Stimulated activated CD4-positive, alpha-beta T cell treated with anti-CD3 and anti-CD28 coated beads, TNF-alpha, amount 100 ng/mL, for 24 hours (primary cell): ENCODE measurements around the gene B3GNT8.
A peak's percentile ranks its signal among the peaks of the same experiment; 100 is the strongest.
"Not testable (repeated sequence)": the region's sequence is repeated elsewhere in the genome, so short reads cannot be mapped to it uniquely, and the experiment has no call there.

Experiments
- DNase-seq, 3 experiments: peaks; one replicate each; pipeline ENCODE4 v3.0.0-alpha.2; 2020; ENCODE audit warnings: low read depth in 3 of 3

Gene B3GNT8

GRCh38 chr19:41436674-41436951, 9.4 kb upstream of the B3GNT8 start:
- no peak for DNase-seq

- no peak for DNase-seq
Measured at GRCh38 chr19:41435936-41436673, 8.9 kb upstream of the B3GNT8 start.

DNA sequence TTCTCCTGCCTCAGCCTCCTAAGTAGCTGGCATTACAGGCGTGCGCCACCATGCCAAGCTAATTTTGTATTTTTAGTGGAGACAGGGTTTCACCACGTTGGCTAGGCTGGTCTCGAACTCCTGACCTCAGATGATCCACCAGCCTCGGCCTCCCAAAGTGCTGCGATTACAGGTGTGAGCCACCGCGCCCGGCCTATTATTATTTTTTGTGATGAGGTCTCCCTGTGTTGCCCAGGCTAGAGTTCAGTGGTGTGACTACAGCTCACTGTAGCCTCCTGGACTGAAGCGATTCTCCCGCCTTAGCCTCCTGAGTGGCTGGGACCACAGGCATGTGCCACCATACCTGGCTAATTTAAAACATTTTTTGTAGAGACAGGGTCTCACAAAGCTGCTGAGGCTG, 8.2 kb upstream of the B3GNT8 start:
- not testable (repeated sequence) for DNase-seq

- DNase-seq: no peak
Measured at GRCh38 chr19:41434450-41434849, 7.3 kb upstream of the B3GNT8 start.

GRCh38 chr19:41433171-41433570, 6.0 kb upstream of the B3GNT8 start:
- DNase-seq: no peak

DNA sequence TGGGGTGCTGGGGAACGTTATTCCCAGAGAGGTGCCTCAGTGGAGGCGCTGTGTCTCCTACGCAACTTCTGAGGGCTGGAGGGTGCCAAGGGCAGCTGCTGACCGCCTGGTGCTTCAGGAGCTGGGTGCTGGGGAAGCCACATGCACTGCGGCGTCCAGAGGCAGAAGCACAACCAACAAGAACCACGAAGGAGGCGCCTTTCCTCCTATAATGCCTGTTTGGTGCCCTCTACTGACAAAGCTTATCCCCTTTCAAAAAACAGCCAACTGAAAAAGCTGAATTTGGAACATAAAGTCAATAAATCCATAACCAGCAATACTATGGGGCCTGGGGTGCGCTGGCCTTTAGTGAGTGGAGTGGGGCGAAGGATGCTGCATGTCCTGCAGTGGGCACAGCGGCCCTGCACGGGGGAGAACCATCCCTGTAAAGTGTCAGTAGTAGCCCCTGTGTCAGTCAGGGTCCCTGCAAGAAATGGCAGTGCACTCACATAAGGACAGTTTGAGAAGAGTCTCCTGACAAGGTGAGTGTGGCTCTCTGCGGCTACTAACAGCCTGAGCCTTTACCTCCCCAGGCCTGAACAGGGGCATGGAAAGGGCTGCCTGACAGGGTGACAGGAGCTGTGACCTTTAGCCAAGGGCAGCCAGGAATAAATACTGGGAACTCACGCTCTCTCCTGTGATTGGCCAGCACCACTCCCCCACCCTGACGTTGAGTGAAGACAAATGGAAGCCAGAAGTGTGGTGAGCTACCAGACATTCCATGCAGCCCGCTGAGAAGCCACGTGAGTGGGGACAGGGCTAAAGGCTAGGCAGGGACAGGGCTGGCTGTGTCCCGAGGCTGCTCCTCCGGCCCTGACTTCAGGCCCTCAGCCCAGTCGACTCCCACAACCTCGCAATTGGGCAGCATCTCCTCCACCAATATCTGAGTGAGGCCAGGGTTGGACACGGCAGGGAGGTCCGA, 4.5 kb upstream of the B3GNT8 start:
- no peak for DNase-seq

DNA sequence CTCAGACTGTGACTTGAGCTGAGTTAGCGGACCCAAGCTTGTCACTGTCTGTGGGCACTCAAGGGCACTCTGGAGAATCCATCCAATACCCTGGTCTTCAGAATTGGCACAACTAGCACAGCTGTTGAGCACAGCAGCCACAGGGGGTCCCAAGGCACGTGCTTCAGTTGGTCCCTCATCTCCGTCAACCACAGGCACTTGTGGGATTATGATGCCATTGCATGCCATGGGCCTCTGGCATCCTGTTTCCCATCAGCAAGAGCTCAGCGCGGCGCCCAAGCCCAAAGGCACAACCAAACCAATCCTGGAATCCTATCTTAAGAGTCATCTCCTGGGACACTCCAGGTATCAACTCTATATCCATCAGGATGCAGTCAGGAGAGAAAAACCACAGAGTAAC, 3.7 kb upstream of the B3GNT8 start:
- no peak for DNase-seq

- DNase-seq: no peak
Measured at GRCh38 chr19:41428481-41428859, 1.3 kb upstream of the B3GNT8 start.

GRCh38 chr19:41427647-41428480, 690 bp upstream of the B3GNT8 start:
- peak in 1 of 3 experiments; percentile 19 for DNase-seq

- no peak for DNase-seq
Measured at GRCh38 chr19:41426116-41426841, 895 bp downstream of the B3GNT8 start.

- no peak for DNase-seq
Measured at GRCh38 chr19:41425174-41426115, 1.7 kb downstream of the B3GNT8 start.

- no peak for DNase-seq
Measured at GRCh38 chr19:41424335-41425173, 2.6 kb downstream of the B3GNT8 start.

GRCh38 chr19:41422955-41423354, 4.2 kb downstream of the B3GNT8 start:
- no peak for DNase-seq

GRCh38 chr19:41422456-41422855, 4.7 kb downstream of the B3GNT8 start:
- DNase-seq: no peak

GRCh38 chr19:41421973-41422372, 5.2 kb downstream of the B3GNT8 start:
- no peak for DNase-seq

- DNase-seq: no peak
Measured at GRCh38 chr19:41421314-41421713, 5.9 kb downstream of the B3GNT8 start.

DNA sequence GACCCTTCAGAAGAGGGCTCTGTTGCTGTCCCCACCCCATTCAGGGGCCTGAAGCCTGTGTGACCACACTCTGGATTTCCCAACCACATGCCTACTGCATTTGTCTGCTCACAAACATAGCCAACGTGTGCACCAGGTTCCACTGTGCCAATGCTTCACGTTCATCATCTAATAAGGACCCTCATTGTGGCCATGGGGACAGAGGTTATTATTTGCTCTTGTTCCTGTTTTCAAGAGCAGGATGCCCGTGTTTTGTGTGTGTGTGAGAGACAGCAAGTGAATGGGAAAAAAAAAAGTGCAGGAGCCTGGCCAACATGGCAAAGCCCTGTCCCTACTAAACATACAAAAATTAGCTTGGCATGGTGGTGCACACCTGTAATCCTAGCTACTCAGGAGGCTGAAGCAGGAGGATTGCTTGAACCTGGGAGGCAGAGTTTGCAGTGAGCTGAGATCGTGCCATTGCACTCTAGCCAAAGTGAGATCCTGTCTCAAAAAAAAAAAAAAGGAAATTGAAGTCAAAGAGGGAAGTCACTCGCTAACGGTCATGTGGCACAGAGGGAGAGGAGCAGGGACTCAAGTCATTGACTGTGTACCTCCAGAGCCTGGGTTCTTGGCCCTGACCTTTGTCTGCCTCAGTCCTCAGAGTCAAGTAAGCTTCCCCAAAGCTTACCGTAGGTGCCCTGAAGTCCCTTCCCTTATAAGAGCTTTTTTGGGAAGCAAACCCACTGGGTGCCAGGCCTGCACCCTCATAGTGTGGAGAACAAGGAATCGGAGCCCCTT, 6.9 kb downstream of the B3GNT8 start:
- no peak for DNase-seq

- no peak for DNase-seq
Measured at GRCh38 chr19:41416194-41416674, 10.9 kb downstream of the B3GNT8 start.

DNA sequence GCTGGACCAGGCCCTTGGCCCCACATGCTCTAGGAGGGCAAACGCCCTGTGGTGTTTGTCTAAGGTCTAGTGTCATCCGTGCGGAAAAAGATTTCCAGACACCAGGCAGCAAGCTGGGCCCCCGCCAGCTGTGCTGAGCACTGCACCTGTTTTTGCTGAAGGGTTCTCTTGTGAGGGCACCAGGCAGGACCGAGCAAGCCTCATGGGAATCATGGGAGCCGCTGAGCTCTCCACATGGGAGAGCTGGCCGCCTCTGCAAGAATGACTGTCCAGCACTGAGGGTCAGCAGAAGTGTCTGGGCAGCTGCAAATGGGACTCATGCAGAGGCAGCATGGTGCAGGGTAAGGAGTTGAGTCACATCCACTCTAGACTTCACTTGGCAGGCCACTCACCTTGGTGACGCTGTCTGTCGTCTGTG, 12.0 kb downstream of the B3GNT8 start:
- DNase-seq: no peak
